HEK293 (cell line): Measurements from ENCODE around the gene NEURL4.

ENCODE experiments used
- CTCF ChIA-PET: fragments of 350-600 bp; formaldehyde crosslinking; extraction: SDS; loops from one replicate; lab custom pipeline; 2021; ENCODE audit warnings: antibody characterized with exemption; lab: Yijun Ruan, JAX
- POLR2A ChIA-PET: fragments of 300-600 bp; formaldehyde crosslinking; extraction: SDS; loops from one replicate; lab custom pipeline; 2020; ENCODE audit warnings: antibody characterized with exemption, inconsistent platforms; lab: Yijun Ruan, JAX
- H3K27ac ChIP-seq: fragments of 200-500 bp; sonication (Bioruptor generic); 2 replicates; pipeline ENCODE4 v1.5.1; 2014; ENCODE audit warnings: low read depth, low read length, control low read depth, inconsistent platforms; ENCODE audit errors: extremely low read depth
- H3K36me3 ChIP-seq, 2 experiments: fragments of 200-500 bp in 1 of 2; sonication (Bioruptor generic) in 1 of 2; 1 replicate in 1 of 2; 2 replicates in 1 of 2; pipeline ENCODE4 v1.5.1; 2014 to 2017; ENCODE audit warnings: inconsistent platforms in 2 of 2, low read length in 2 of 2; ENCODE audit not compliant: control insufficient read depth in 2 of 2, insufficient read depth in 1 of 2
- H3K4me1 ChIP-seq: fragments of 200-500 bp; sonication (Bioruptor generic); 2 replicates; pipeline ENCODE4 v1.5.1; 2014; ENCODE audit warnings: mild to moderate bottlenecking, low read length, inconsistent platforms; ENCODE audit not compliant: control insufficient read depth, insufficient read depth
- H3K4me3 ChIP-seq: 2 replicates; pipeline ENCODE4 v1.5.1; 2011; ENCODE audit warnings: low read depth, mild to moderate bottlenecking, control low read depth, low read length, moderate library complexity
- H3K9me3 ChIP-seq: fragments of 200-500 bp; sonication (Bioruptor generic); 2 replicates; pipeline ENCODE4 v1.5.1; 2014; ENCODE audit warnings: low read depth, low read length, inconsistent platforms; ENCODE audit not compliant: control insufficient read depth, insufficient read depth
- HOXC10 ChIP-seq: sonication (generic); formaldehyde crosslinking; IDR thresholded peaks from 2 replicates; pipeline ENCODE4 v1.8.1; 2023; ENCODE audit warnings: mild to moderate bottlenecking, missing genetic modification reagents
- KLF10 ChIP-seq: fragments of 450-650 bp; IDR thresholded peaks from 2 replicates; pipeline ENCODE4 v1.5.1; 2018; ENCODE audit warnings: missing biosample characterization, mild to moderate bottlenecking, missing genetic modification characterization
- SCRT2 ChIP-seq: fragments of 450-650 bp; formaldehyde crosslinking; IDR thresholded peaks from 2 replicates; pipeline ENCODE4 v1.5.1; 2016; ENCODE audit warnings: missing biosample characterization, missing genetic modification characterization
- ZEB2 ChIP-seq: fragments of 450-650 bp; formaldehyde crosslinking; IDR thresholded peaks from 2 replicates; pipeline ENCODE4 v1.5.1; 2016; ENCODE audit warnings: missing biosample characterization, missing genetic modification characterization
- ZNF24 ChIP-seq: fragments of 450-650 bp; formaldehyde crosslinking; IDR thresholded peaks from 2 replicates; pipeline ENCODE4 v1.5.1; 2016; ENCODE audit warnings: missing biosample characterization, missing genetic modification characterization
- ZNF398 ChIP-seq: fragments of 450-650 bp; formaldehyde crosslinking; IDR thresholded peaks from 2 replicates; pipeline ENCODE4 v1.5.1; 2017; ENCODE audit warnings: missing biosample characterization, missing genetic modification characterization
- ZNF549 ChIP-seq: fragments of 450-650 bp; IDR thresholded peaks from 2 replicates; pipeline ENCODE4 v1.5.1; 2018; ENCODE audit warnings: missing biosample characterization, missing genetic modification characterization, mild to moderate bottlenecking, inconsistent platforms, moderate library complexity
- ZNF580 ChIP-seq: fragments of 450-650 bp; formaldehyde crosslinking; IDR thresholded peaks from 2 replicates; pipeline ENCODE4 v1.5.1; 2016; ENCODE audit warnings: missing biosample characterization, missing genetic modification characterization
- ZNF596 ChIP-seq: fragments of 450-650 bp; IDR thresholded peaks from 2 replicates; pipeline ENCODE4 v1.5.0; 2018; ENCODE audit warnings: missing biosample characterization, mild to moderate bottlenecking, missing genetic modification characterization, moderate library complexity
- TF ChIP-seq, protein P1 (sequence below): fragments of 450-650 bp; formaldehyde crosslinking; conservative IDR thresholded peaks from 2 replicates; pipeline ENCODE4 v1.5.1; 2016; ENCODE audit warnings: low read depth, missing biosample characterization, missing genetic modification characterization
- TF ChIP-seq, protein P2 (sequence below): fragments of 450-650 bp; formaldehyde crosslinking; conservative IDR thresholded peaks from 2 replicates; pipeline ENCODE4 v1.5.1; 2016; ENCODE audit warnings: low read depth, missing biosample characterization, missing genetic modification characterization

The NEURL4 gene

DNA sequence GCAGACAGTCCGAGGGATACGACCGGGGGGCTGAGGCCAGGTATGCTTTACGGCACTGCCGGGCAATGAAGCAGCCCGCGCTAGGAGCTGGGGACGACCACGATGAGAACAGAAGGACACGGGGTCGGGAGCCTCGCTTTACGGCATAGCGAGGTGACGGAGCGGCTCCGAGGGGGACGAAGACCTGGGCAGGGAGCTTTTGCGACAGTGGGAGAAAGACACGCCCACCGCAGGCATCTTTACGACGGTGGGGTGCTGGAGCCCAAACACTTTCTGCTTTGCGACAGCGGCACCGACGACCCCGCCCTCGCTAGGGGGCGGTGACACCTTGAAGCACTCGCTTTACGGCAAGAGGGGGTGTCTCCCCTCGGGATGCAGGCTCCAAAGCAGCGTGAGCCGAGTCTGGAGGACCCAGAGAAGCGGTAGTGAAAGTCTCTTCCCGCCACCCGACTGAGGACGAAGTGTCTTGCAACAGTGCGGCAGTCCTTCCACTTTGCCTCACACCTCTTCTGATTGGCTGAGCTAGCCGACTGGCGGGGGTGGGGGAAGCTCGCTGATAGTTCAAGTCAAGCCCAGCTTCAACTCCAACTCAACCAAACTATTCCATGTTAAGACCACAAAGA, 350 bp upstream of the NEURL4 start (continued):
- no peak for TF ChIP-seq ZNF24 (tag by site-specific recombination)
- peak; percentile 68 for TF ChIP-seq KLF10 (tag by site-specific recombination)
- 0 out of 2 replicates have a peak, but pooled peaks have one; percentile 23 for TF ChIP-seq ZNF398 (tag by site-specific recombination)
- TF ChIP-seq ZEB2 (tag by site-specific recombination) = peak; percentile 76; the same call in 1 of the 2 replicates
- no peak for TF ChIP-seq HOXC10 (CRISPR knock-in tag)
- TF ChIP-seq, protein P1, sequence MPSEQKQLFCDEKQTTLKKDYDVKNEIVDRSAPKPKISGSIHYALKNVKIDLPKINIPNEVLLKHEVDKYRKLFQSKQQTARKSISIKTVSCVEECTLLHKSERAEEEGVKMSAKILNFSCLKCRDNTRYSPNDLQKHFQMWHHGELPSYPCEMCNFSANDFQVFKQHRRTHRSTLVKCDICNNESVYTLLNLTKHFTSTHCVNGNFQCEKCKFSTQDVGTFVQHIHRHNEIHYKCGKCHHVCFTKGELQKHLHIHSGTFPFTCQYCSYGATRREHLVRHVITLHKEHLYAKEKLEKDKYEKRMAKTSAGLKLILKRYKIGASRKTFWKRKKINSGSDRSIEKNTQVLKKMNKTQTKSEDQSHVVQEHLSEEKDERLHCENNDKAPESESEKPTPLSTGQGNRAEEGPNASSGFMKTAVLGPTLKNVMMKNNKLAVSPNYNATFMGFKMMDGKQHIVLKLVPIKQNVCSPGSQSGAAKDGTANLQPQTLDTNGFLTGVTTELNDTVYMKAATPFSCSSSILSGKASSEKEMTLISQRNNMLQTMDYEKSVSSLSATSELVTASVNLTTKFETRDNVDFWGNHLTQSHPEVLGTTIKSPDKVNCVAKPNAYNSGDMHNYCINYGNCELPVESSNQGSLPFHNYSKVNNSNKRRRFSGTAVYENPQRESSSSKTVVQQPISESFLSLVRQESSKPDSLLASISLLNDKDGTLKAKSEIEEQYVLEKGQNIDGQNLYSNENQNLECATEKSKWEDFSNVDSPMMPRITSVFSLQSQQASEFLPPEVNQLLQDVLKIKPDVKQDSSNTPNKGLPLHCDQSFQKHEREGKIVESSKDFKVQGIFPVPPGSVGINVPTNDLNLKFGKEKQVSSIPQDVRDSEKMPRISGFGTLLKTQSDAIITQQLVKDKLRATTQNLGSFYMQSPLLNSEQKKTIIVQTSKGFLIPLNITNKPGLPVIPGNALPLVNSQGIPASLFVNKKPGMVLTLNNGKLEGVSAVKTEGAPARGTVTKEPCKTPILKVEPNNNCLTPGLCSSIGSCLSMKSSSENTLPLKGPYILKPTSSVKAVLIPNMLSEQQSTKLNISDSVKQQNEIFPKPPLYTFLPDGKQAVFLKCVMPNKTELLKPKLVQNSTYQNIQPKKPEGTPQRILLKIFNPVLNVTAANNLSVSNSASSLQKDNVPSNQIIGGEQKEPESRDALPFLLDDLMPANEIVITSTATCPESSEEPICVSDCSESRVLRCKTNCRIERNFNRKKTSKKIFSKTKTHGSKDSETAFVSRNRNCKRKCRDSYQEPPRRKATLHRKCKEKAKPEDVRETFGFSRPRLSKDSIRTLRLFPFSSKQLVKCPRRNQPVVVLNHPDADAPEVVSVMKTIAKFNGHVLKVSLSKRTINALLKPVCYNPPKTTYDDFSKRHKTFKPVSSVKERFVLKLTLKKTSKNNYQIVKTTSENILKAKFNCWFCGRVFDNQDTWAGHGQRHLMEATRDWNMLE (tag by site-specific recombination) = peak; percentile 64
- TF ChIP-seq ZNF549 (tag by site-specific recombination) = no peak
- no peak for TF ChIP-seq ZNF596 (tag by site-specific recombination)
- no peak; the same call in 1 of the 2 replicates for TF ChIP-seq ZNF580 (tag by site-specific recombination)

GRCh38 chr17:7328009-7328408, 1.1 kb downstream of the NEURL4 start:
- Histone ChIP-seq H3K36me3 (peaks cover 15 to 43% of the 10 kb centered on the region in 2 experiments), H3K9me3 (no peaks in the 10 kb centered on the region), H3K4me3 (peak overlapping the region; percentile 64; the same call in 1 of the 2 replicates), H3K4me1 (peaks cover 9% of the 10 kb centered on the region), H3K27ac (no peak overlapping the region)
- no peak for TF ChIP-seq SCRT2 (tag by site-specific recombination)
- TF ChIP-seq, protein P2, sequence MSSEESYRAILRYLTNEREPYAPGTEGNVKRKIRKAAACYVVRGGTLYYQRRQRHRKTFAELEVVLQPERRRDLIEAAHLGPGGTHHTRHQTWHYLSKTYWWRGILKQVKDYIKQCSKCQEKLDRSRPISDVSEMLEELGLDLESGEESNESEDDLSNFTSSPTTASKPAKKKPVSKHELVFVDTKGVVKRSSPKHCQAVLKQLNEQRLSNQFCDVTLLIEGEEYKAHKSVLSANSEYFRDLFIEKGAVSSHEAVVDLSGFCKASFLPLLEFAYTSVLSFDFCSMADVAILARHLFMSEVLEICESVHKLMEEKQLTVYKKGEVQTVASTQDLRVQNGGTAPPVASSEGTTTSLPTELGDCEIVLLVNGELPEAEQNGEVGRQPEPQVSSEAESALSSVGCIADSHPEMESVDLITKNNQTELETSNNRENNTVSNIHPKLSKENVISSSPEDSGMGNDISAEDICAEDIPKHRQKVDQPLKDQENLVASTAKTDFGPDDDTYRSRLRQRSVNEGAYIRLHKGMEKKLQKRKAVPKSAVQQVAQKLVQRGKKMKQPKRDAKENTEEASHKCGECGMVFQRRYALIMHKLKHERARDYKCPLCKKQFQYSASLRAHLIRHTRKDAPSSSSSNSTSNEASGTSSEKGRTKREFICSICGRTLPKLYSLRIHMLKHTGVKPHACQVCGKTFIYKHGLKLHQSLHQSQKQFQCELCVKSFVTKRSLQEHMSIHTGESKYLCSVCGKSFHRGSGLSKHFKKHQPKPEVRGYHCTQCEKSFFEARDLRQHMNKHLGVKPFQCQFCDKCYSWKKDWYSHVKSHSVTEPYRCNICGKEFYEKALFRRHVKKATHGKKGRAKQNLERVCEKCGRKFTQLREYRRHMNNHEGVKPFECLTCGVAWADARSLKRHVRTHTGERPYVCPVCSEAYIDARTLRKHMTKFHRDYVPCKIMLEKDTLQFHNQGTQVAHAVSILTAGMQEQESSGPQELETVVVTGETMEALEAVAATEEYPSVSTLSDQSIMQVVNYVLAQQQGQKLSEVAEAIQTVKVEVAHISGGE (tag by site-specific recombination) = peak; percentile 62; the same call in 1 of the 2 replicates
- CTCF ChIA-PET = interaction anchor here (0.7 to 5.2 kb wide), 4 partner anchors 16 to 45 kb away, joined by 3 to 50 read pairs (median 12); no protein-coding TSS in a partner anchor
- POLR2A ChIA-PET = interaction anchor here (0.7 to 2.3 kb wide), 2 partner anchors 18 to 47 kb away, joined by 3 to 36 read pairs; partner anchors contain the start of gene SLC2A4
